ENCODE measurements around the gene C12orf43. TPM values are rescaled to one million over a fixed set of nuclear protein-coding genes. Genes with fewer than 3 reads are reported as not detected.

Gene C12orf43
- polyA plus RNA-seq, 1 donor = 10.6 TPM

GRCh38 chr12:120999191-121000120 is 16.8 kb downstream of the C12orf43 start:
- no peak for DNase-seq (ENCODE audit: low read depth)

DNA sequence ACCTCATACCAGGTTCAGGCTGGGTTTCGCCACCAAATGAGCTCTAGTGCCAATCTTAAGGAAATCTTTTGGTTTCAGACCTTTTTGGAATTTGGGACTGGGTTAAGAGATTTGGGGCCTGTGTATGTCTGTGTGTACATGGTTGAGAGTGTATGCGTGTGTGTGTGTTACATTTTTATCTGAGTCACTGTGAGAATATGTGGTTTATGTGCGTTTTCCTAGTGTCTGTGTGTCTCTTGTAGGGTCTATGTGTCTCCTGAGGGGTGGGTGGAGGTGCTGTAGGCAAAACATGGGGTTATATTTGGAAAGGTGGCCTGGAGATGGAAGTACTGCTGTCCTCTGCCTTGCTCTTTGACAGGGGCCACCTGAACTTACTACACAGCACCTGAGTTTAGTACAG is 17.9 kb downstream of the C12orf43 start:
- no peak for DNase-seq (ENCODE audit: low read depth)

GRCh38 chr12:120997448-120997847 is 18.8 kb downstream of the C12orf43 start:
- no peak for DNase-seq (ENCODE audit: low read depth)

DNA sequence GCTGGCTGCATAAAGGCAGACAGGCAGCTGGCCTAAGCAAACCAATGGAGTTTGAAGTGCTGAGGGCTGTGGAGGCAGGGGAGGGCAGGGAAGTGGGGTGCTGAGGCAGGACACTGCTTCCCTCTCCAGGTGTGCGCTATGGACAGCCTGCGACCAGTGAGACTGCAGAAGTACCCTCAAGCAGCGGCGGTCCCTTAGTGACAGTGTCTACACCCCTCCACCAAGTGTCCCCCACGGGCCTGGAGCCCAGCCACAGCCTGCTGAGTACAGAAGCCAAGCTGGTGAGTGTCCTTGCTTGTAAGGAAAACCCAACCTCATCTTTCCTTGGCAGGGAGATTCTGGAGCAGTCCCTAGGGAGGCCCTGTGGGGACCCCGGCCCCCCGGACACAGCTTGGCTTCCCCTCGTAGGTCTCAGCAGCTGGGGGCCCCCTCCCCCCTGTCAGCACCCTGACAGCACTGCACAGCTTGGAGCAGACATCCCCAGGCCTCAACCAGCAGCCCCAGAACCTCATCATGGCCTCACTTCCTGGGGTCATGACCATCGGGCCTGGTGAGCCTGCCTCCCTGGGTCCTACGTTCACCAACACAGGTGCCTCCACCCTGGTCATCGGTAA is 20.0 kb downstream of the C12orf43 start:
- no peak for DNase-seq (ENCODE audit: low read depth)

GRCh38 chr12:120994589-120995337 is 21.5 kb downstream of the C12orf43 start:
- DNase-seq (ENCODE audit: low read depth) = no peak

DNA sequence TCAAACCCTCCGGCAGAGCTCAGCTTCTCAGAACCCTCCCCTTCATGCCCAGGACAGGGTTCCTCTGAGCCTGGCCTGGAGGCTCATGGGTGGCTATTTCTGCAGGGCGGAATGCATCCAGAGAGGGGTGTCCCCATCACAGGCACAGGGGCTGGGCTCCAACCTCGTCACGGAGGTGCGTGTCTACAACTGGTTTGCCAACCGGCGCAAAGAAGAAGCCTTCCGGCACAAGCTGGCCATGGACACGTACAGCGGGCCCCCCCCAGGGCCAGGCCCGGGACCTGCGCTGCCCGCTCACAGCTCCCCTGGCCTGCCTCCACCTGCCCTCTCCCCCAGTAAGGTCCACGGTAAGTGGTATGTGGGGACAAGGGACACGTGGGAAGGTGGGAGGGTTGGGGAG is 22.2 kb downstream of the C12orf43 start:
- DNase-seq (ENCODE audit: low read depth) = no peak

- no peak for DNase-seq (ENCODE audit: low read depth)
These were observed 22.8 kb downstream of the C12orf43 start for GRCh38 chr12:120993496-120993895.

GRCh38 chr12:120992989-120993388 is 23.3 kb downstream of the C12orf43 start:
- no peak for DNase-seq (ENCODE audit: low read depth)

DNA sequence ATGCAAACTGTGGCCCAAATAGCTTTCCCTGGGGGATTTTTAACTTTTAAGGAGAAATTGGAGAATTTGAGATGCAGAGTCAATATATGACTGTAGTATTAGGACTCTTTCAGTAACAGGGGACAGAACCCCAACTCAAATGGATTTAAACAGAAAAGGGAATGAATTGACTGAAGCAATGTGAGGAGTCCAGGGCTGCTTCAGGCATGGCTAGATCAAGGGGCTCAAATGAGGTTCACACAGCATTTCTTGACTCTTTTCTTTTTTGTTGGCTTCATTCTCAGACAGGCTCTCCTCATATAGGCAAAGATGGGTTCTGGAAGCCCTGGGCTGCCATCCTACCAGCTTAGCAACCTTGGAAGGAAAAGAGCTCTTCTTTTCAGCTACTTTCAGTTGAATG is 24.3 kb downstream of the C12orf43 start:
- DNase-seq (ENCODE audit: low read depth) = no peak

- DNase-seq (ENCODE audit: low read depth) = no peak
These were observed 25.7 kb downstream of the C12orf43 start for GRCh38 chr12:120990487-120991055.

GRCh38 chr12:120989687-120990086 is 26.6 kb downstream of the C12orf43 start:
- no peak for DNase-seq (ENCODE audit: low read depth)

DNA sequence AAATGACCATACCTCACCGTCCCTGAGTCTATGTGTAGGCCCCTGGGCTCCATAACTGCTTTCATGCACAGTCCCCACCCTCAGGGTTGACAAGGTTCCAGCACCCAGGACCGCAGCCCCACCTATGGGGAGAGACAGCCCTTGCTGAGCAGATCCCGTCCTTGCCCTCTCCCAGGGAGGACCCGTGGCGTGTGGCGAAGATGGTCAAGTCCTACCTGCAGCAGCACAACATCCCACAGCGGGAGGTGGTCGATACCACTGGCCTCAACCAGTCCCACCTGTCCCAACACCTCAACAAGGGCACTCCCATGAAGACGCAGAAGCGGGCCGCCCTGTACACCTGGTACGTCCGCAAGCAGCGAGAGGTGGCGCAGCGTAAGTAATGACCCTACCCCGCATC is 27.6 kb downstream of the C12orf43 start:
- DNase-seq (ENCODE audit: low read depth) = no peak

- DNase-seq (ENCODE audit: low read depth) = no peak
These were observed 28.1 kb downstream of the C12orf43 start for GRCh38 chr12:120988234-120988633.

DNA sequence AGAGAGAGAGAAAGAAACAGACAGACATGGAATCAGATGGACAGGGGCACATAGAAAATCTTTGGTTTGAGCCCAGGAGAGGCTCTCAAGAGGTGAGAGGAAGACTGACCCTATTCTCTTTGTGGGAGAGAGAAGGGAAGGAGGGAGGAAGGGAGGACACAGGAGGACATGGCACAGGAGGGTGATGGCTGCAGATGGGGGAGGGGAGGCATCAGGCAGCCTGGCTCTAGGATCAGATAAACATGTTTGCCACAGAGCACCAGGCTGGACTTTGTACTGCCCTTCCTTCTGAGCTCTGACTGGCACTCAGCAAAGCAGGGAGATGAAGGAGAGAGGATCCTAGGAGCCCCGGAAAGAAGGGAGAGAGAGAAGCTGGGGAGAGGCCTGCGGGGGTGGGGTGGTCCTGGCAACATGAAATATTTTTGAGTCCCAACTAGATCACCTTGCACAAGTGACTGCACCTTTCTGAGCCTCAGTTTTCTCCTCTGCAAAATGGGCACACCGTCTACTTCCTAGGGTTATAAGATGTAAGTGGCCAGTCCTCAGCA is 31.9 kb downstream of the C12orf43 start:
- no peak for DNase-seq (ENCODE audit: low read depth)

DNA sequence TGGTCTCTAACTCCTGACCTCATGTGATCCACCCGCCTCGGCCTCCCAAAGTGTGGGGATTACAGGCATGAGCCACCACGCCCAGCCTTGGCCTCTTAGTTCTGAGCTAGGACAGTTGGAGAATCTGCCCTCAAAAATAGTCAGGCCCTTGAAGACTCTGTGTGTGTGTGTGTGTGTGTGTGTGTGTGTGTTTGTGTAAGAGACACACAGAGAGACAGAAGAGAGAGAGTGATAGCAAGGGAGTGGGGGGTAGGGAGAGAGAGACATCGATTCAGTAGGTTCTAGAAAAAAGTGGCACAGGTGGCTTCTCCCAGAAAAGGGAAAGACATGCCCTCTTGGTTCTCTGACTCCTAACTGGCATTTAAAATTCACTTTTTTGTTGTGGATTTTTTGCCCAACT is 32.5 kb downstream of the C12orf43 start:
- DNase-seq (ENCODE audit: low read depth) = no peak

DNA sequence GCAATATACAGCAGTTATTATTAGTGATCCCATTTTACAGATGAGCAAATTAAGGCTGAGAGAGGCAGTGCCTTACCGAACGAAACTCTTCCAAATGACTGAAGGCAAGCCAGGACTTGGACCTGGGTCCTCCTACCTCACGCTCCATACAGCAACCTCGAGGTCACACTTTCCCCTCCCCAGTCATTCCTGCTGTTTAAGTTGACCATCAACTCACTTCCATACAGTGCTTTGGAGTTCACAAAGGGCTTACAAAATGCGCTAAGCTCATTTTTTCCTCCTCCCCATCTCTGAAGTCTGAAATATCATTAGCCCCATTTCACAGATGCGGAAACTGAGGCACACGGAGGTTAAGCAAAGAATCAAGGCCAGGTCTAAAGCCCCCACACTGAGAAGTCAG is 33.6 kb downstream of the C12orf43 start:
- DNase-seq (ENCODE audit: low read depth) = no peak

- no peak for DNase-seq (ENCODE audit: low read depth)
These were observed 34.8 kb downstream of the C12orf43 start for GRCh38 chr12:120981407-120981941.

DNA sequence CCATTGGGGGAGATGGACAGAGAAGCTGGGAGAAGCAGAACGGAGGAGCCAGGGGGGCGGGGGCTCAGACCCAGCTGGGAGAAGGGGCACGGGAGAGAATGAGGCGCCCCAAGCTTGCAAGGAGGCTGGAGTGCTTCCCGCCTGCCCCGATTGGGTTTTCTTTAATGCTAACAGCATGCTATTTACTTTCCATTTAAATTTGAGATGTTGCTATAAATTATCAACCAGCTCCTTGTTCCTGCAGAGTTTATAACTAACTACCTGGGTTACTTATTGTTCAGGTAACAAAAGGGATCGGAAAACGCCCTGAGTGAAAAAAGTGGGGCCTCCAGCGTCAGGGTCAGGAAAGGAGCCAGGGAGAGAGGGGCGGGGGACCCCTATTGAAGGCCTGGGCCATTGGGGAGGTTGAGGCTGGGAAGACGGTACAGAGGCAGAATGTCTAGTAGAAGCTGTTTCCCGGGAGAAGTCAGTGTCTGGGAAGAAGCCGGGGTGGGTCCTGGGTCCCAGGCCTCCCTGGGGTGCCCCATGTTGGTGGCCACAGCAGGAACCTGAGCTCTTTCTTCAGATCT is 35.4 kb downstream of the C12orf43 start:
- DNase-seq (ENCODE audit: low read depth) = no peak

DNA sequence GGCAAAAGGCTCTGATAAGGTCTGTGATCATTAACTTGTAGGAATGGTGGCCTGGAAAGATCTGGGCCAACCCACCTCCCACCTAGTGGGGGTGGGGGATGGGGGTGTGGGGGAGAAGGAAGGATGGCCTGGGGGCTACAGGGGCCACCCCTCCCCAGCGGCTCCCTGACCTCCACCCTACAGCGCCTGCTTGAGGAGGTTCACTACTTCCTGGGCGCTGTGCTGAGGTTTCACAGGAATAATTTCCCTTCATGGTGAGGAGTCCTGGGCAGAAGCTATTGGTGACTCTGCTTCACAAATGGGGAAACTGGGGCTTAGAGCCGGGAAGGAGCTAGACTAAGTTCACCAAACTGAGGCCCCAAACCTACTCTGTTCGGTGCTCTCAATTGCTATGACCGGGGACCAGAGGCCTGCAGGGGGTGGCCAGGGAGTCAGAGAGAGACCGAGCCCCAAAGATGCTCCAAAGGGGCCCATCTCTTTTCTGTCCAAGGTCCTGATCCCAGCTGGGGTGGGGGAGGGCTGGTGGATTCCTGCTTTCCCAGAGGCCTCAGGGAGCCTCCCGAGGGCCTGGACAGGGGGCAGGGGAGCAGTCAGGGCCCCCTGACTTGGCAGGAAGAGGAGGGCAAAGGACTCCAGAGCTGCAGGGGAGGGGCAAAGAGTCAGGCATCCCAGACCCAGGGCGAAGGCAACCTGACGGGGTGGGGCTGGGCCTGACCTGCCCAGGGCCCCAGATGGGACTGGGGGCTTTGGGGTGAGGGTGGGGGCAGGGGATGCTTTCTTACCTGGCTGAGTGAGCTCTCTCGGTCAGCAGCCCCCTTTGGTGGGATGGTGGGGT is 36.2 kb downstream of the C12orf43 start:
- no peak for DNase-seq (ENCODE audit: low read depth)

- no peak for DNase-seq (ENCODE audit: low read depth)
These were observed 36.9 kb downstream of the C12orf43 start for GRCh38 chr12:120979220-120979861.
